ENCODE results near the gene KLHDC7A.

KLHDC7A gene

DNA sequence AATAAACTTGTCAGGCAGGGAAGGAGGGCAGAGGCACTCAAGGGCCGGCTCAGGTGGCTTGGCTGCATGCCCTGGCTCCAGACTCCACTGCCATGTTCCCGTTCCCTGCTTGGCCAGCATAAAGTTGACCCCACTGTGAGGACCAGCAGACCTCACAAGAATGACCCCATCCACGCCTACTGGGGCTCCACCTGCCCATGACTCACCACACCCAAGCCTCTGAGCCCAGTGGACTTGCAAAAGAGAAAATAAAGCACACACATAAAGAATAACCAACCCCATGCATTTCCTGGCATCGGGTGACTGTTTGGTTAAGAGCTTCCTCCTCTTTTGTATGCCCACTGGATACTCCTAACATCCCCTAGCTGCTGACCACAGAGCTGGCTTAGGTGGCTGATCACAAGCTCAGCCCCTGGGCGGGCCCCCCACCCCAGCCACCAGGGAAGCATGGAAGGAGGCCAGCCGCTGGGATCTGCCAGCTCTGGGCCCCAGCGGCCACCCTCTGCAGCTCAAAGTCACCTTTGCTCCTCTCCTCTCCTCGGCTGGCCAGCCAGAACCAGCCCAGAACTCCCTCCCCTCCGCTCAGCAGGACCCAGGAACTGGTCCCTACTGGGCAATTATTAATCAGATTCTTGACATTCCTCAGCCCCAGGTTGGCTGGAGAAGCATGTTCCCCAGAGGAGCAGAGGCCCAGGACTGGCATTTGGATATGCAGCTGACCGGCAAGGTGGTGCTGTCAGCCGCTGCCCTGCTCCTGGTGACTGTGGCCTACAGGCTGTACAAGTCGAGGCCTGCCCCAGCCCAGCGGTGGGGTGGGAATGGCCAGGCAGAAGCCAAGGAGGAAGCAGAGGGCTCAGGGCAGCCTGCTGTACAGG is at the start of gene KLHDC7A:
Gene KLHDC7A, plus strand, starts transcription at position 616 of the 875 bp plus-strand sequence. Its CDS starts 52 bp downstream, at position 668.
- no peak for TF ChIP-seq CTCF (IDR thresholded peaks at IDR 0.05)
- no peak for DNase-seq (ENCODE audit: low spot score)
- H3K27ac ChIP-seq: no peak within 1 kb of the TSS
- no peak within 1 kb of the TSS for H3K4me3 ChIP-seq

DNA sequence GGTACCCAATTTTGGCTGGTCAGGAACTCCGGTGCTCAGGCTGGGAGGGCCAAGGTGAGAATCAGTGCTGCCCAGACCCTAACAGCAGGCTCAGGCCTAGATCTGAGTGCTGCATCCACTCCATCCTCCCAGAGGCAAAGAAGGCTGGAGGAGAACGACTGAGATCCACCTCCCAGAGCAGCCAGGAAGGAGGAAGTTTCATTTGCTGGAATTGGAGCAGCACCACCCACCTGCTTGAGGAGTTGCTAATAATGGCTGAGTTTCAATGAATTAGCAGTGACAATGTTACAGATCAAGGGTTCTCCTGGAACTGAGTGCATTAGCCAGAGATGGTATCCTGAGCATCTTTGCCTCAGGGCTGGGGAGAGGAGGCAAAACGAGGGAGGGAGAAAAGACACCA is 46.7 kb upstream of the KLHDC7A start:
- Histone ChIP-seq H3K4me3 (no peak overlapping the region), H3K27ac (no peak overlapping the region)
- no peak for DNase-seq (ENCODE audit: low spot score)
- TF ChIP-seq CTCF (IDR thresholded peaks at IDR 0.05): no peak

DNA sequence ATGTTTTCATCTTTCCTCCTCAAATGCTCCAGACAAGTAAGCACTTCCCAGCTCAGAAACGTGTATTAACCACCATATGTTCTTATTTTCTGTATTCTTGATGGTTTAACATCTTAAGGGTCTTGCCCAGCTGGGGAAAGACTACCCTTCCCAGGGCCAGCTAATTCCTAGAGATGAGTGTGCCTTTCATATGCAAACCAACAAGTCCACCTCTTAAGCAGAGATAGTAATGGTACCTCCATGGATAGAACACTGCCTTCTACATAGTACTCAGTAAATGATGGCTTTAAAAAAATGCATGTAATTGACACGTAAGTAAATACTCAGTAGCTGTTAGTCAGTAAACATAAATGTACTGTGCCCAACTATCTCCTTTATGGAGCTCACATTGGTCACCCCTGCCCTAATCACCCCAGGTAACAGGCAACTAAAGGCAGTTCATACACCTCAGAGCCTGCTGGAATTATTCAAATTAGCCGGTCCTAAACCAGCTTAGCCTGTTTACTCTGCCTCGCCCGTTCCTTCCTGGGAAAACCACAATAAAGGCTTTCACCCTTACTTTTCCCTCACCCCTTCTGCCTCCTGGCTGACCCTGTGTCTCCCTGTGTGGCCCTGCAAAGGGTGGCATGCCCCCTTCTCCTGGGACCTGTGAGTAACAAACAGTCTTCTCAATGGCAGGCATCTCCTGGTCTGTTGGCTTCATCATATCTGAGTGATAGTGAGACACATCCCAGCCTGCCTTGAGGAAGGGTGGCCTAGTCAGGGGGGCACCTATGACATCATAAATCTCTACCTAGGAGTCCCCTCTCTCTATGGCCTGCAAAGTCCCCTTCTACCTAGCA is 40.1 kb upstream of the KLHDC7A start:
- TF ChIP-seq CTCF (IDR thresholded peaks at IDR 0.05): no peak
- Histone ChIP-seq H3K27ac (no peak overlapping the region), H3K4me3 (no peak overlapping the region)
- DNase-seq (ENCODE audit: low spot score): no peak

DNA sequence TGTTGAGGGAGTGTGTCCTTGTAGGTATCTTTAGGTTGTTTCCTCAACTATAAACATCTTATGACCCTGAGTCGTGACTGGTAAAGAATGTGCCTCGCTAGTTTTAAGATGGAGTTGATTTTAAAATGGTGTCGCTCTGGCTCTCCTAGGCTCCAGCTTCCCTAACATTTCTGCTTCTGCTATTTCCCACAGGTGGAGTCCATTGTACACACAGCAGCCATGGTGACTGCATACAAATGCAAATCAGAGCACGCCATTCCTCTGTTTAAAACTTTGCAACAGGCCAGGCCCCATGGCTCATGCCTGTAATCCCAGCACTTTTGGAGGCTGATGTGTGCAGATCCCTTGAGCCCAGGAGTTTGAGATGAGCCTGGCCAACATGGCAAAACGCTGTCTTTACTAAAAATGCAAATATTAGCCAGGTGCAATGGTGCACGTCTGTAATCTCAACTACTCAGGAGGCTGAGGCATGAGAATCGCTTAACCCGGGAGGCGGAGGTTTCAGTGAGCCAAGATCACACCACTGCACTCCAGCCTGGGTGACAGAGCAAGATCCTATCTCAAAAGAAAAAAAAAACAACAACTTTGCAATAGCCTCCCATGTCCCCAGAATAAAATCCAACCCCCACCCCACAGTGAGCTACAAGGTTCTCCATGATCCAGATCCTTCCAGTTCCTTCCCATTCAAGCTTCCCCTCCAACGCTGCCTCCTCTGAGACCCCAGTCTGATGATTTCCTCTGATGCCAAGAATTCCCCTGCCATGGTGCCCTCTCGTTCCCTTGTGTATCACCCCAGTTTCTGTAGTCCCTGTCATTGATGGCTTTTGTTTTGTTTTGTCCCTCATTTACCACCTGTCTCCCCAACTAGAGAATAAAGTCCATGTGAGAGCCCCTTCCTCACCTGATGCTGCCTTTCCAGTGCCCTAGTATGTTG is 36.9 kb upstream of the KLHDC7A start:
- H3K27ac ChIP-seq: no peak overlapping the region
- H3K4me3 ChIP-seq: no peak overlapping the region
- no peak for DNase-seq (ENCODE audit: low spot score)
- no peak for TF ChIP-seq CTCF (IDR thresholded peaks at IDR 0.05)

- no peak overlapping the region for H3K27ac ChIP-seq
- no peak overlapping the region for H3K4me3 ChIP-seq
- DNase-seq (ENCODE audit: low spot score): no peak
- TF ChIP-seq CTCF (IDR thresholded peaks at IDR 0.05): no peak
Measured at GRCh38 chr1:18444563-18444962, 36.2 kb upstream of the KLHDC7A start.

DNA sequence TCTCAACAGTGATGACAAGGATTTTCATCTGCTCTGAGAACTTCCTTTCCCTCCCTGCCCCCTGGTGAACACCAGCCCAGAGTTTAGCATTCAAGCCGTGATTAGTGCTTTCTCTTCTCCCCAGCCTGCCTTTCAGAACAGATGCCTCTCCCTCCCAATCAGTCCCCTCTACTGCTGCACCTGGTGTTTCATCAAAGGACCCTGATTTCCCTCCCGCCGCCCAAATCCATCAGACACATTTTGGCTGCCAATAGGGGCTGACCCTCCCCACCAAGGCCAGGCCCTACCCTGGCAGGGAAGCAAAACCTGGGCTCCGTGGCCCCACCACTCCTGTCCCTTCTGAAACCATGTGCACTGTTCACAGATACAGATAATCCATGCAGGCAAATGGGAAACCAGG is 34.0 kb upstream of the KLHDC7A start:
- no peak for TF ChIP-seq CTCF (IDR thresholded peaks at IDR 0.05)
- DNase-seq (ENCODE audit: low spot score): no peak
- no peak overlapping the region for H3K4me3 ChIP-seq
- no peak overlapping the region for H3K27ac ChIP-seq
